SK-N-SH treated with all-trans-retinoic acid at 6 μM for 48 hours (cell line): ENCODE results near the gene FSIP1.
A peak's percentile ranks its signal among the peaks of the same experiment; 100 is the strongest.

Source experiments
- ATAC-seq: fragments of 200-7000 bp; cut with Tn5 transposase; 3 replicates; pipeline ENCODE4 v1.9.1; 2020; ENCODE audit warnings: mild to moderate bottlenecking, moderate library complexity
- ARNTL ChIP-seq: fragments of 450-650 bp; formaldehyde crosslinking; IDR thresholded peaks from 2 replicates; pipeline ENCODE4 v1.5.0; 2020; ENCODE audit warnings: low read depth, mild to moderate bottlenecking, moderate library complexity, borderline replicate concordance
- BACH2 ChIP-seq: fragments of 250-450 bp; sonication (Bioruptor Pico); IDR thresholded peaks from 2 replicates; pipeline ENCODE4 v1.9.0; 2021; ENCODE audit warnings: mild to moderate bottlenecking, borderline replicate concordance
- CSDC2 ChIP-seq: fragments of 250-450 bp; sonication (Bioruptor Pico); IDR thresholded peaks from 2 replicates; pipeline ENCODE4 v1.5.0; 2020; ENCODE audit warnings: mild to moderate bottlenecking, moderate library complexity
- ESRRG ChIP-seq: fragments of 250-450 bp; sonication (Bioruptor Pico); IDR thresholded peaks from 2 replicates; pipeline ENCODE4 v1.6.1; 2021; ENCODE audit warnings: mild to moderate bottlenecking
- GLIS3 ChIP-seq: fragments of 250-450 bp; sonication (Bioruptor Pico); IDR thresholded peaks from 2 replicates; pipeline ENCODE4 v1.5.0; 2020; ENCODE audit warnings: mild to moderate bottlenecking, moderate library complexity
- ISL1 ChIP-seq: fragments of 250-450 bp; sonication (Bioruptor Pico); IDR thresholded peaks from 2 replicates; pipeline ENCODE4 v2.1.2; 2022; ENCODE audit warnings: mild to moderate bottlenecking, moderate library complexity
- OSR1 ChIP-seq: fragments of 250-450 bp; sonication (Bioruptor Pico); IDR thresholded peaks from 2 replicates; pipeline ENCODE4 v1.8.0; 2022; ENCODE audit warnings: moderate library complexity, mild to moderate bottlenecking, inconsistent platforms
- PPARA ChIP-seq: fragments of 250-450 bp; sonication (Bioruptor Pico); IDR thresholded peaks from 2 replicates; pipeline ENCODE4 v1.5.0; 2020; ENCODE audit warnings: mild to moderate bottlenecking, borderline replicate concordance
- SNAI2 ChIP-seq: fragments of 250-450 bp; sonication (Bioruptor Pico); IDR thresholded peaks from 2 replicates; pipeline ENCODE4 v1.5.0; 2020; ENCODE audit warnings: mild to moderate bottlenecking, moderate library complexity
- TCF4 ChIP-seq: fragments of 250-450 bp; sonication (Bioruptor Pico); IDR thresholded peaks from 2 replicates; pipeline ENCODE4 v1.8.0; 2021; ENCODE audit warnings: mild to moderate bottlenecking, moderate library complexity, borderline replicate concordance
- TOX ChIP-seq: fragments of 250-450 bp; sonication (Bioruptor Pico); IDR thresholded peaks from 2 replicates; pipeline ENCODE4 v1.8.0; 2021; ENCODE audit warnings: mild to moderate bottlenecking, moderate library complexity, borderline replicate concordance
- ZC3H10 ChIP-seq: fragments of 250-450 bp; sonication (Bioruptor Pico); IDR thresholded peaks from 2 replicates; pipeline ENCODE4 v1.5.1; 2021; ENCODE audit warnings: mild to moderate bottlenecking, moderate library complexity
- ZFP3 ChIP-seq: fragments of 250-450 bp; sonication (Bioruptor Pico); IDR thresholded peaks from 2 replicates; pipeline ENCODE4 v1.5.0; 2020; ENCODE audit warnings: mild to moderate bottlenecking, moderate library complexity
- ZFP30 ChIP-seq: fragments of 450-650 bp; formaldehyde crosslinking; IDR thresholded peaks from 2 replicates; pipeline ENCODE4 v1.5.0; 2022; ENCODE audit warnings: mild to moderate bottlenecking, moderate library complexity
- ZNF565 ChIP-seq: fragments of 450-650 bp; formaldehyde crosslinking; conservative IDR thresholded peaks from 2 replicates; pipeline ENCODE4 v1.5.0; 2020; ENCODE audit warnings: low read depth, mild to moderate bottlenecking, moderate library complexity
- ZNF70 ChIP-seq: fragments of 450-650 bp; formaldehyde crosslinking; IDR thresholded peaks from 2 replicates; pipeline ENCODE4 v1.5.0; 2020; ENCODE audit warnings: mild to moderate bottlenecking, moderate library complexity
- TF ChIP-seq, protein P1 (sequence below): fragments of 250-450 bp; sonication (Bioruptor Pico); IDR thresholded peaks from 2 replicates; pipeline ENCODE4 v1.8.0; 2020; ENCODE audit warnings: mild to moderate bottlenecking, moderate library complexity, borderline replicate concordance
- TF ChIP-seq, protein P2 (sequence below): fragments of 250-450 bp; sonication (Bioruptor Pico); IDR thresholded peaks from 2 replicates; pipeline ENCODE4 v1.8.0; 2021; ENCODE audit warnings: low read depth, mild to moderate bottlenecking, moderate library complexity, borderline replicate concordance
- TF ChIP-seq, protein P3 (sequence below): fragments of 250-450 bp; sonication (Bioruptor Pico); IDR thresholded peaks from 2 replicates; pipeline ENCODE4 v1.5.0; 2020; ENCODE audit warnings: mild to moderate bottlenecking, moderate library complexity
- TF ChIP-seq, protein P4 (sequence below): fragments of 250-450 bp; sonication (Bioruptor Pico); IDR thresholded peaks from 2 replicates; pipeline ENCODE4 v1.5.1; 2021; ENCODE audit warnings: mild to moderate bottlenecking, moderate library complexity
- TF ChIP-seq, protein P5 (sequence below): fragments of 250-450 bp; sonication (Bioruptor Pico); IDR thresholded peaks from 2 replicates; pipeline ENCODE4 v1.5.1; 2020; ENCODE audit warnings: low read depth, mild to moderate bottlenecking, moderate library complexity

FSIP1 gene

DNA sequence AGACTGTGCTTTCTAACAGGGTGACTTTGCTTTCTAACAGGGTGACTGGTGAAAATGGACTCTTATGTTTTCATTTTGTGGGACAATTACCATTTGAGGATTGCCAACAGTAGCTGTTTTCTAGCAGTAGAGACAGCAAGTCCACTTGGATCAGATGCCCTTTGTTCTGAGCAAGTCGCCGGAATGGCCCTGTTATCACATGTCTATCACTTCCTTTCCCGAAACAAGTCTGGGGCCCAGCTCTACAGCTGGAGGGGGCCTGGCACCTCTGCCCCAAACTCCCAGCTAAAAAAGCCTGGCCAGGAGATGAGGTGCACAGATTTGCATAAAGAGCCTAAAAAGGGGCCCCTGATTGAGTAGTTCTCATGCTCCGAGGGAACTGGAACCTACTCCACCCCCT is 157.2 kb downstream of the FSIP1 start:
- no peak for ATAC-seq
- TF ChIP-seq TCF4 (CRISPR knock-in tag), result no peak
- no peak for TF ChIP-seq OSR1
- TF ChIP-seq, protein P1, sequence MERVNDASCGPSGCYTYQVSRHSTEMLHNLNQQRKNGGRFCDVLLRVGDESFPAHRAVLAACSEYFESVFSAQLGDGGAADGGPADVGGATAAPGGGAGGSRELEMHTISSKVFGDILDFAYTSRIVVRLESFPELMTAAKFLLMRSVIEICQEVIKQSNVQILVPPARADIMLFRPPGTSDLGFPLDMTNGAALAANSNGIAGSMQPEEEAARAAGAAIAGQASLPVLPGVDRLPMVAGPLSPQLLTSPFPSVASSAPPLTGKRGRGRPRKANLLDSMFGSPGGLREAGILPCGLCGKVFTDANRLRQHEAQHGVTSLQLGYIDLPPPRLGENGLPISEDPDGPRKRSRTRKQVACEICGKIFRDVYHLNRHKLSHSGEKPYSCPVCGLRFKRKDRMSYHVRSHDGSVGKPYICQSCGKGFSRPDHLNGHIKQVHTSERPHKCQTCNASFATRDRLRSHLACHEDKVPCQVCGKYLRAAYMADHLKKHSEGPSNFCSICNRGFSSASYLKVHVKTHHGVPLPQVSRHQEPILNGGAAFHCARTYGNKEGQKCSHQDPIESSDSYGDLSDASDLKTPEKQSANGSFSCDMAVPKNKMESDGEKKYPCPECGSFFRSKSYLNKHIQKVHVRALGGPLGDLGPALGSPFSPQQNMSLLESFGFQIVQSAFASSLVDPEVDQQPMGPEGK (CRISPR knock-in tag), result no peak
- no peak for TF ChIP-seq TOX (CRISPR knock-in tag)
- TF ChIP-seq ARNTL (CRISPR knock-in tag), result no peak
- TF ChIP-seq PPARA, result no peak
- TF ChIP-seq, protein P2, sequence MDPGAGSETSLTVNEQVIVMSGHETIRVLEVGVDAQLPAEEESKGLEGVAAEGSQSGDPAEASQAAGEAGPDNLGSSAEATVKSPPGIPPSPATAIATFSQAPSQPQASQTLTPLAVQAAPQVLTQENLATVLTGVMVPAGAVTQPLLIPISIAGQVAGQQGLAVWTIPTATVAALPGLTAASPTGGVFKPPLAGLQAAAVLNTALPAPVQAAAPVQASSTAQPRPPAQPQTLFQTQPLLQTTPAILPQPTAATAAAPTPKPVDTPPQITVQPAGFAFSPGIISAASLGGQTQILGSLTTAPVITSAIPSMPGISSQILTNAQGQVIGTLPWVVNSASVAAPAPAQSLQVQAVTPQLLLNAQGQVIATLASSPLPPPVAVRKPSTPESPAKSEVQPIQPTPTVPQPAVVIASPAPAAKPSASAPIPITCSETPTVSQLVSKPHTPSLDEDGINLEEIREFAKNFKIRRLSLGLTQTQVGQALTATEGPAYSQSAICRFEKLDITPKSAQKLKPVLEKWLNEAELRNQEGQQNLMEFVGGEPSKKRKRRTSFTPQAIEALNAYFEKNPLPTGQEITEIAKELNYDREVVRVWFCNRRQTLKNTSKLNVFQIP (CRISPR knock-in tag), result no peak
- TF ChIP-seq ZNF565, result no peak
- no peak for TF ChIP-seq GLIS3
- no peak for TF ChIP-seq ZNF70 (CRISPR knock-in tag)
- no peak for TF ChIP-seq ISL1 (CRISPR knock-in tag)
- TF ChIP-seq BACH2 (CRISPR knock-in tag), result no peak
- TF ChIP-seq, protein P3, sequence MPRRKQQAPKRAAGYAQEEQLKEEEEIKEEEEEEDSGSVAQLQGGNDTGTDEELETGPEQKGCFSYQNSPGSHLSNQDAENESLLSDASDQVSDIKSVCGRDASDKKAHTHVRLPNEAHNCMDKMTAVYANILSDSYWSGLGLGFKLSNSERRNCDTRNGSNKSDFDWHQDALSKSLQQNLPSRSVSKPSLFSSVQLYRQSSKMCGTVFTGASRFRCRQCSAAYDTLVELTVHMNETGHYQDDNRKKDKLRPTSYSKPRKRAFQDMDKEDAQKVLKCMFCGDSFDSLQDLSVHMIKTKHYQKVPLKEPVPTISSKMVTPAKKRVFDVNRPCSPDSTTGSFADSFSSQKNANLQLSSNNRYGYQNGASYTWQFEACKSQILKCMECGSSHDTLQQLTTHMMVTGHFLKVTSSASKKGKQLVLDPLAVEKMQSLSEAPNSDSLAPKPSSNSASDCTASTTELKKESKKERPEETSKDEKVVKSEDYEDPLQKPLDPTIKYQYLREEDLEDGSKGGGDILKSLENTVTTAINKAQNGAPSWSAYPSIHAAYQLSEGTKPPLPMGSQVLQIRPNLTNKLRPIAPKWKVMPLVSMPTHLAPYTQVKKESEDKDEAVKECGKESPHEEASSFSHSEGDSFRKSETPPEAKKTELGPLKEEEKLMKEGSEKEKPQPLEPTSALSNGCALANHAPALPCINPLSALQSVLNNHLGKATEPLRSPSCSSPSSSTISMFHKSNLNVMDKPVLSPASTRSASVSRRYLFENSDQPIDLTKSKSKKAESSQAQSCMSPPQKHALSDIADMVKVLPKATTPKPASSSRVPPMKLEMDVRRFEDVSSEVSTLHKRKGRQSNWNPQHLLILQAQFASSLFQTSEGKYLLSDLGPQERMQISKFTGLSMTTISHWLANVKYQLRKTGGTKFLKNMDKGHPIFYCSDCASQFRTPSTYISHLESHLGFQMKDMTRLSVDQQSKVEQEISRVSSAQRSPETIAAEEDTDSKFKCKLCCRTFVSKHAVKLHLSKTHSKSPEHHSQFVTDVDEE (CRISPR knock-in tag), result no peak
- TF ChIP-seq, protein P4, sequence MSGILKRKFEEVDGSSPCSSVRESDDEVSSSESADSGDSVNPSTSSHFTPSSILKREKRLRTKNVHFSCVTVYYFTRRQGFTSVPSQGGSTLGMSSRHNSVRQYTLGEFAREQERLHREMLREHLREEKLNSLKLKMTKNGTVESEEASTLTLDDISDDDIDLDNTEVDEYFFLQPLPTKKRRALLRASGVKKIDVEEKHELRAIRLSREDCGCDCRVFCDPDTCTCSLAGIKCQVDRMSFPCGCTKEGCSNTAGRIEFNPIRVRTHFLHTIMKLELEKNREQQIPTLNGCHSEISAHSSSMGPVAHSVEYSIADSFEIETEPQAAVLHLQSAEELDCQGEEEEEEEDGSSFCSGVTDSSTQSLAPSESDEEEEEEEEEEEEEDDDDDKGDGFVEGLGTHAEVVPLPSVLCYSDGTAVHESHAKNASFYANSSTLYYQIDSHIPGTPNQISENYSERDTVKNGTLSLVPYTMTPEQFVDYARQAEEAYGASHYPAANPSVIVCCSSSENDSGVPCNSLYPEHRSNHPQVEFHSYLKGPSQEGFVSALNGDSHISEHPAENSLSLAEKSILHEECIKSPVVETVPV (CRISPR knock-in tag), result no peak
- no peak for TF ChIP-seq ZC3H10 (CRISPR knock-in tag)
- TF ChIP-seq ZFP3 (CRISPR knock-in tag), result no peak
- TF ChIP-seq, protein P5, sequence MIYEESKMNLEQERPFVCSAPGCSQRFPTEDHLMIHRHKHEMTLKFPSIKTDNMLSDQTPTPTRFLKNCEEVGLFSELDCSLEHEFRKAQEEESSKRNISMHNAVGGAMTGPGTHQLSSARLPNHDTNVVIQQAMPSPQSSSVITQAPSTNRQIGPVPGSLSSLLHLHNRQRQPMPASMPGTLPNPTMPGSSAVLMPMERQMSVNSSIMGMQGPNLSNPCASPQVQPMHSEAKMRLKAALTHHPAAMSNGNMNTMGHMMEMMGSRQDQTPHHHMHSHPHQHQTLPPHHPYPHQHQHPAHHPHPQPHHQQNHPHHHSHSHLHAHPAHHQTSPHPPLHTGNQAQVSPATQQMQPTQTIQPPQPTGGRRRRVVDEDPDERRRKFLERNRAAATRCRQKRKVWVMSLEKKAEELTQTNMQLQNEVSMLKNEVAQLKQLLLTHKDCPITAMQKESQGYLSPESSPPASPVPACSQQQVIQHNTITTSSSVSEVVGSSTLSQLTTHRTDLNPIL (CRISPR knock-in tag), result no peak
- no peak for TF ChIP-seq ESRRG (CRISPR knock-in tag)

DNA sequence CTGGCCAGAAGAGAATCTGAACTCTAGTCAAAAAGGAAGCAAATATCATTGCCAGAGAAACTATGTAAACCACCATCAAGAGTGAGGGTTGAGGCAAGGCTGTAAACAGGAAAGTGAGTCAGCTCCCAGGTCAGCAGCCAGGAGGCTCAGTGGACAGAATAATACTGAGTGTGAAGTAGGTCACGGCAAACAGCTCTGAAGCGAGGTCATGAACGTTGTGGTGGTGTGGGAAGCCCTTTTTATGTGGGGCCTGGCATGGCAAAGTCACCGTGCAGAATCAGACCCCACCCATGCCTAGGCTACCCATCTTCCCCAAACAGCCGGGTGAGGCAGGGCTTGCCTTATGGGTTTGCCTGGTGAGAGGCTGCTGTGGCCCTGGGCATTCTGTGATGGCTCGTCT is 157.8 kb downstream of the FSIP1 start:
- TF ChIP-seq OSR1 (no peak), ZFP3 (CRISPR knock-in tag) (peak; percentile 22; the same call in 1 of the 2 replicates)
- ATAC-seq, result peak; percentile 91

DNA sequence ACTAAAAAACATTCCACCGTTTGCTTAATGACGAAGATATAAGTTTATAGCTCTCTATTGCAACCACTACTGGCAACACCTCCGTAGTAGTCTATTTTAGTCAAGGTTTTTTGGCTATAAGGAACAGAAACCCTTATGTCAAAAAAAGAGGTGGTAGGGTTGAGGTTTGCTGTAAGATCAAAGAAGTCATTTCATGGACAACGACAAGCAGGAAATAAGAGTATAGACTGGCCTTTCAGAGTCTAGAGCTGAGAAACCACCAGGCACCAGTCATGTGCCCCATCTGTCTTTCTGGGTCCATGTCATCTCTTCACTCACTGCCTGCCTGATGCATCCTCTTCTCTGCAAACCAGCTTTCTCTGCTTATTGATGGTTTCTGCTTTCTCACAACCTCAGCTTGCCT is 159.1 kb downstream of the FSIP1 start:
- TF ChIP-seq SNAI2 (CRISPR knock-in tag) (no peak), ISL1 (CRISPR knock-in tag) (no peak), ZFP30 (no peak), TOX (CRISPR knock-in tag) (no peak), ZNF565 (no peak), BACH2 (CRISPR knock-in tag) (no peak), PPARA (no peak), ZNF70 (CRISPR knock-in tag) (no peak), ZC3H10 (CRISPR knock-in tag) (no peak), TCF4 (CRISPR knock-in tag) (no peak), ZFP3 (CRISPR knock-in tag) (no peak), CSDC2 (CRISPR knock-in tag) (no peak)
- TF ChIP-seq, protein P5 (CRISPR knock-in tag), result no peak
- TF ChIP-seq, protein P4 (CRISPR knock-in tag), result no peak
- TF ChIP-seq, protein P3 (CRISPR knock-in tag), result no peak
- ATAC-seq, result no peak
